ENCODE measurements around the gene ZBTB2.

GRCh38 chr6:151376440-151376839 is 14.9 kb downstream of the ZBTB2 start:
- TF ChIP-seq SP2 (tag by site-specific recombination; IDR thresholded peaks at IDR 0.05), result no peak
- no peak for TF ChIP-seq ZNF664 (tag by site-specific recombination; IDR thresholded peaks at IDR 0.05)
- no peak for TF ChIP-seq PRDM10 (tag by site-specific recombination; IDR thresholded peaks at IDR 0.05)
- no peak for TF ChIP-seq YY1 (tag by site-specific recombination; IDR thresholded peaks at IDR 0.05)
- no peak for TF ChIP-seq CTCF (tag by site-specific recombination; IDR thresholded peaks at IDR 0.05)
- TF ChIP-seq ZNF274 (IDR thresholded peaks at IDR 0.05; ENCODE audit: low read length), result no peak
- no peak for TF ChIP-seq ZNF274 (tag by site-specific recombination; IDR thresholded peaks at IDR 0.05; ENCODE audit: borderline replicate concordance)
- no peak for TF ChIP-seq ZNF18 (tag by site-specific recombination; IDR thresholded peaks at IDR 0.05)
- no peak for TF ChIP-seq TCF7L2 (IDR thresholded peaks at IDR 0.05; ENCODE audit: borderline replicate concordance, low read depth, low read length)

Measured in HEK293 (cell line).